DLD1 (cell line): ENCODE data around the gene DUOXA1.
"Not testable (repeated sequence)": the region's sequence is repeated elsewhere in the genome, so short reads cannot be mapped to it uniquely, and the experiment has no call there.

ENCODE experiments used
- in situ Hi-C: cut with HindIII; loops from 2 replicates; pipeline ENCODE4 v1.10.0; 2017; ENCODE audit warnings: low sequenced_read_pairs

Gene DUOXA1

DNA sequence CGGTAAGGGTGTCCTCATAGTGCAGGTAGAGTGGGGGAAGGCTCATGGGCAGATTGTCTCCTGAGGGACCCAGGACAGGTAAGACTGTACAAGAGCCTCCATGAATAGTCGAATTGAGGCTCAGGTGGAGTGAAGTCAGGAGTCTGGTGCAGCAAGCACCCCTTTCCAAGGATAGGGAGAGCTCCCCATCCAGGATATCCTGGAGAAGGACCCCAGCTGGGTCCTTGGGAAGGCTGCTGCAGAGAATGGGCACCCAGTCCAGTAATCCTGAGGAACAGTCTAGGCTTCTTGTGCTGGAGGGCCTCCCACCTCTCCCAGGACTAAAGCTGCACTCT is 15.0 kb downstream of the DUOXA1 start:
- in situ Hi-C loops = no loop called here

DNA sequence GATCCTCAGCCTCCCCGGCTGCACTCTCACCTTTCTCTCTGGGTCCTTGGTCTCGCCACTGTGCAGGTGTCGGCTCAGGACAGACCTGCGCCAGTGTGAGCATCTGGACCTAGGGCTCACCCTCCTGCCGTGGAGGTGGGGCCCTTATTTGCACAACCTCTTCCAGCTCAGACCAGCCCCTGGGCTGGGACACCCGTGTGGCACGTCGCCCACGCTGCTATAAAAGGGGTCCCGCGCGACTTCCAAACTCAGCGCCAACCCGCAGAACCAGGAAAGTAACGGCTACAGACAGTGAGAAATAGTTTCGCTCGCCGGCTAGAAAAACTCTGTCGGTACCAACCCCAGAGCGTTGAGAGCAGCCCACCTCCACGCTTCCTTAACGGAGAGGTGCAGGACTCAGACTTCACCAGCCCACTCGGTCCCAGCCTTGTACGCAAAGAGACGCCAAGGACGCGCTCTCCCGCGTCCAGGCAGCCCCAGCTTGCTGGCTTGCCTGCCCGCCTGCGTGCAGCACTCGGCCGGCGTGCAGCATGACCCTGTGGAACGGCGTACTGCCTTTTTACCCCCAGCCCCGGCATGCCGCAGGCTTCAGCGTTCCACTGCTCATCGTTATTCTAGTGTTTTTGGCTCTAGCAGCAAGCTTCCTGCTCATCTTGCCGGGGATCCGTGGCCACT is 15.5 kb downstream of the DUOXA1 start, which contains the start of the genes DUOX2 and DUOXA2:
DUOX2 (minus strand) TSS at position 97 of the 675 bp plus-strand sequence. CDS start 761 bp downstream, outside the sequence.
DUOXA2 (plus strand) TSS at position 251 of the 675 bp plus-strand sequence; CDS start at position 531, 280 bp downstream.
- in situ Hi-C loops = no loop called here

- in situ Hi-C loops = no loop called here
Observed at GRCh38 chr15:45113380-45113990, 16.2 kb downstream of the DUOXA1 start.

DNA sequence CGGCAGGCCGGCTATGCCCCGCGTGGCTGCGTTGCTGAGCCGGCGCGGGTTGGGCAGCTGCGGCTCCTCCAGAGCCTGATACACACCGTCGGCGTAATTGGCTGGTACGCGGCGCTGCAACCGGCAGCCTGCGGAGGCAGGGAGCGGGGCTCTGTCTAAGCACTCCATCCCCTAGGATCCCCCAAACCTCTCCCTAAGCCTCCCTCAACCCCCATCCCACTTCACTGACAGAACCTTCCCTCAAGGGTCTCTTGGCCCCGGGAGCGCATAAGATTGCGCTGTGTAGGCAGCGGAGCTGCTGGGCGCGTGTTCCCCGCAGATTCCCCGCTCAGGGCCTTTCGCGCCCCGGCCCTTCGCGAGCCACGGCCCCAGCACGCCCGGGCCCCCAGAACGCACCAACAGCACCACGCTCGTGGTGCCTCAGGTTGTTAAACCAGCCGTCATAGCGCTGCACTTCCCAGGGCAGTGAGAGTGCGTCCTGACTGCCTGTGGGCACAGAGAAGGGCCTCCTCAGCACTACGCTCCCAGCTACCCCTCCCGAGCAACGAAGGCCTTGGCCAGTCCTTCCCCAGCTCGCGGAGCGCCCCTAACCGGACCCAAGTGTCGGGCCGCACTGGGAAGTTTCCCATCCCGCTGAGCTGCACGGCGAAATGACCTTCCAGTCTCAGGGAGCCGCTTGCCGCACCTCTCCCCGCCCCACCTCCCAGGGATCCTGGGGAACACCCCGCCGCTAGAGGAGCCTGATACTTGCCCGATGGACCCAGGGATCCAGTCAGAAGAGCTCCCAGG is 16.9 kb downstream of the DUOXA1 start:
- in situ Hi-C loops = no loop called here

GRCh38 chr15:45112143-45112590 is 17.5 kb downstream of the DUOXA1 start:
- in situ Hi-C loops = no loop called here

GRCh38 chr15:45111390-45112142 is 18.1 kb downstream of the DUOXA1 start:
- in situ Hi-C loops = no loop called here

DNA sequence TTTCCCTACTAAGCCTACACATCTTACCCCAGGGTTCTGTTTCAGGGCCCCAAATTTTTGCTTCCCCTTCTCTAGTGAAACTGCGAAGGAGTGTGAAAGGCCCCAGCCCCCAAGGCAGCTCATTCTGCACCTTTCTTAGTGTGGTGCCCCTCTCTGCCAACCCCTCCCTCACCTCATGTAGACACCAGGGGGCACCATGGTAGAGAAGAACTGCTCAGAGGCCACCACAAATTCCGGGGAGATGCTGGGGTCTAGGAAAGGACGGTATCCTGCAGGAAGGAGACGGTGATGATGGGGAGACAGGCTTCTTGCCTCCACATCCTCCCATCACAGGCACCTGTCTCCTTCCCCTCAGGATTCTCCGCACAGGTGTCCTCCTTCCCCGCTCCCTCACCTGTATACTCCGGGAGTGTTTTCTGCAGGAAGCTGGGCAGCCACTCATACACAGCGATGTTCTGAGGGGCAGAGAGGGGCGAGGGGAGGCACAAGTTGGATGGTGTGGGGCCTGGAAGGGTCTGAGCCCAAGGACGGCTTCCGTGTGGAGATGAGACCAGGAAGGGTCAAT is 19.3 kb downstream of the DUOXA1 start:
- in situ Hi-C loops = no loop called here

DNA sequence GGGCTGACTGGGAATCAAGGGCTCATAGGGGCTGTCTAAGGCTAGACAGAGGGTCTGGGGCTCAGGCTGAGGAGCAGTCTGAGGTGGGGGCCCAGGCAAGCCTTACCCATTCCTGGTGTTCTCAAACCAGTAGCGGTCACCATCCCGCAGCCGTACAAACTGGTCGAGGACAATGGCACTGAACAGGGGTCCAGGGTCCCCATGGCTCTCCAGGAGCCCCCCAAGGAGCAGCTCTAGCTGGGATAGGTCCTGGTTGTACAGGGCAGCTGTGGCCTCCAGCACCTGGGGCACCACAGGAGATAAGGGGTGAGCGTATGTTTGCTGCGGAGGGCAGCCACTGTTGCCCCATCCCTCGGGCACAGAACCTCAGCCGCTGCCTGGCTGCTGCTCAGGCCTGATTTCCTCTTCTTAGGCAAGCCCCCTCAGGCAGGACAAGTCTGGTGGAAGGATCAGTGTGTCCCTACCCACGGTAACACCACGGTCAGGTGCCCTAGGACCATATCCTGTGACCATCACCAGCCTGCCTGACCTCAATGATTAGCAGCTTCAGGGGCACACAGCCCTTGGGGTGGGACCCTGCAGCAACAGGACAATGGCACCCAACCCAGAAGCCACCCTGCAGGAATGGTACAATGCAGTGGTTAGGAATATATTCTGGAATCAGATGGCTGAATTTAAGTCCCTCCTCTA is 21.6 kb downstream of the DUOXA1 start:
- in situ Hi-C loops = no loop called here

- in situ Hi-C loops = no loop called here
Observed at GRCh38 chr15:45106002-45106790, 23.5 kb downstream of the DUOXA1 start.

- in situ Hi-C loops = no loop called here
Observed at GRCh38 chr15:45105586-45105985, 24.1 kb downstream of the DUOXA1 start.

- in situ Hi-C loops = not testable (repeated sequence)
Observed at GRCh38 chr15:45104170-45104569, 25.5 kb downstream of the DUOXA1 start.

- in situ Hi-C loops = no loop called here
Observed at GRCh38 chr15:45102226-45102625, 27.5 kb downstream of the DUOXA1 start.

DNA sequence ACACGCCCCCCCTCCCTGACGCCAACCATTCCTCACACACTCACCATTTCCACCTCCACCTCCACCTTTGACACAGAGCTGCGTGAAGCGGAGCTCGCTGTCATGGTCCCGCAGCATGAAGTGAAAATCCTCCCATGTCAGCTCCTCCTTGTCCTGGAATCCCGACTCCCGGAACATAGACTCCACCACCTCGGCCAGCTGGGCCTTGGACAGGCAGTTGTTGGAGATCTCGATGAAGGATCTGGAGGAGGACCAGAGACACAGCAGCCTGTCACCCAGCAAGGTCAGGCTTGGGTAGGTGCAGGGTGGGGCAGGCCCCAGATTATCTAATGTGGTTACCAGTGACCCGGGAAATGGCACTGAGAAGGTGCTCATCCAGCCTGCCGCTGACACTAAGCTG is 27.9 kb downstream of the DUOXA1 start:
- in situ Hi-C loops = no loop called here

DNA sequence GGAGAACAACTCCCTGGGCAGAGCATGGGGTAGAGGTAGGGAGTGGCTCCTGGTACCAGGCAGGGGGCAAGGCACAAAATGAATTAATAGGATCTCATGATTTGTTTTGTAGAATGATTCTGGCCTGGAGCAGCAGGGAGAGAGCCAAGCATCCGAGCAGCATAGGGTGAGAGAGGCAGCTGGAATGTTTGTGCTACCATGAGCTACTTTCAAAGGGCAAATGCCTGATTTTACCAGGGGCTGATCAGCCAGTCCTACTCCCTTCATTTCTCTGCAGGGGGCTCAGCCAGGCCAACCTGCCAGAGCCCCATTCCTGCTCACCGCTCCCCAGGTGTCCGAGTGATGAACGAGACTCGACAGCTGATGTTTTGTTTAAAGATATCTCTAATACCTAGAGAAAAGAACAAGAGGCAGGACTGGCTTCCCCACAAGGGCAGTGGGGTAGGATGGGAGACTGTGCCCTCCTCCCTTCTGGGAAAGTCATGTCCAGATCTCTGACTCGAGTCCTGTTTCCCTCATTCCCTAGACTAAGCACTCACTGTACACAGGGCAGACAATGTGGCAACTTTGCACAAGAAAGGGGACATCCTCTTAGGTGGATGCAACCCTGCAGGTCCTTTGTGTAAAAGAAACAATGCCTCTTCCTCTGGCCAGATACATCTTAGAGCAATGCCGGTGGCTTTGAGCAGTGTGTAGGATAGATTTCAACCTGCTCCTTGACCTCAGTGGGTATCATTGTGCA is 28.6 kb downstream of the DUOXA1 start:
- in situ Hi-C loops = no loop called here

DNA sequence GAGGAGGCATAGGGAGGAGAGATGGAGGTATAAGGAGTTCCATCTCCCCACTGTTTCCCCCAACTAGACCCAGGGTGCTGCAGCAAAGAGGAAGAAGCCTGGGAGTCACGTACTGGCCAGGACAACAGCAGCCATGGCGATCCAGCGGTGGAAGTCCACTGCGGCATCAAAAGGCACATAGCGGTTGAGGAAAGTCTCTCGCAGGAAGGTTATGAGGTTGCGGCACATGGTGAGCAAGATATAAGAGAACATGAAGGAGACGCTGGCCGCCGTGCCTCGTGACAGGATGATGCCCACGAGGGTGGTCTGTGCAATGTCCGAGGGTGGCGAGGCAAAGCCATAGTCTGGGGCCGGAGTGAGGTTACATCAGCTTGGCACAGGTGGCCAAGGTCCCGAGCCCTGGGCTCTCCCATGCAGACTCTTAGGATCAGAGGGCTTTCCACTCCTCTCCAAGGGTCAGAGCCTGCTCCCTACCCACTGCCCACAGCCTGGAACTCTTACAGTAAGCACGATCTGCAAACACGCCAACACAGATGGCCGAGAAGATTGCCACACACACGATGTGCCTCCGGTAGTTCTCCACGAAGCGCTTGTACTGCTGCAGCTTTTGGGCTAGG is 30.0 kb downstream of the DUOXA1 start:
- in situ Hi-C loops = no loop called here

DNA sequence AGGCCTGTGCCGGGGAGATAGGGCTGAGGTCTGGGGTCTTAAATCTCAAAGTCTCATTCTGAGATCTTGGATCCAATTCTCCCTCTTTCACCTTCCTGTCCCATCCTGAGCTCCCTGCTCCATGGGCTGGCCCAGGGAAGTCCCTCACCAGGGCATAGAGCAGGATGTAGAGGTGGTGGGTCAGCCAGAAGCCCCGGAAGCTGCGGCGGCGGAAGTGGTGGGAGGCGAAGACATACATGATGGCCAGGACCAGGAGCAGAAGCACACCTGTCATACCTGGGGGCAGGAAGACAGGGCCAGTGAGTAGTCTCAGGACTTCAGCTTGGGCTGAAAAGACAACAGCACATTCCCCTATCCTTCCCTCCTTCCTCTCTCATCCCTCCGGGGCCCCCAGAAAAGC is 32.2 kb downstream of the DUOXA1 start:
- in situ Hi-C loops = no loop called here

DNA sequence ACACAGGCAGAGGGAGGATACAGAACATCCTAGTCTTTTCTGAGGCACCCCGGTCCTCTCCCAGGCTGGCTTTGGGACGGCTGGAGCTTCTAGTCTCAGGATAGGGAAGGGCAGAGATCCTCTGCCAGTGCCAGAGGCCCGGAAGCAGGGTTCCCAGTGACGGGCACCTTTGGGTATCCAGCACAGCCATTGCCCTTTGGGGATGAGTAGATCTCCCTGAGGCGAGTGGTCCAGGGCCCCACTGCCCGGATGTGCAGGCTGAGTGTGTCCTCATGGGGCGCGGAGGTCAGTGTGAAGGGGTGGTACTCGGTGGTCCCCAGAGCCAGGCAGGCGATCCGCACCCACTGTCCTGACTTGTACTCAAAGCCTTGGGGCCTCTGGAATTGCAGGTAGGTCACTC is 34.0 kb downstream of the DUOXA1 start:
- in situ Hi-C loops = no loop called here

- in situ Hi-C loops = no loop called here
Observed at GRCh38 chr15:45094358-45094730, 35.3 kb downstream of the DUOXA1 start.
